ENCODE results near the gene ZNF136.

DNA sequence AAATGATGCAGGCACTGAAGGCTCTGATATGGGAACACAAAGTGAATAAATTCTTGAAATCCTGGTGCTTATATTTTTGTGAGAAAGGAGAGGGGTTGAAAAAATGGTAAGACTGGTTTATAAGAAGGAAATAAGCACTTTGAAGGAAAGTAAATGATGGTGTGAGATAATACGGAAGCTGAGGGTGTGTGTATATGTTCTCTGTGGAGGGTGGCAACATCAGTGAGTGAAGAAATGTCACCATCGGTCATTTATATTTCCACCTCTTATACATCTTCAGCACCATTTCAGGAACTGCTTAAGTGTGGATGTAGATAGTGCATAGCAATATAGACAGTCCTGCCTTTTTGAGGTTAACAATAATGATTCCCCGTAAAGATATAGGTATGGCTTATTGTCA lies 17.5 kb downstream of the ZNF136 start:
- TF ChIP-seq, protein P1, sequence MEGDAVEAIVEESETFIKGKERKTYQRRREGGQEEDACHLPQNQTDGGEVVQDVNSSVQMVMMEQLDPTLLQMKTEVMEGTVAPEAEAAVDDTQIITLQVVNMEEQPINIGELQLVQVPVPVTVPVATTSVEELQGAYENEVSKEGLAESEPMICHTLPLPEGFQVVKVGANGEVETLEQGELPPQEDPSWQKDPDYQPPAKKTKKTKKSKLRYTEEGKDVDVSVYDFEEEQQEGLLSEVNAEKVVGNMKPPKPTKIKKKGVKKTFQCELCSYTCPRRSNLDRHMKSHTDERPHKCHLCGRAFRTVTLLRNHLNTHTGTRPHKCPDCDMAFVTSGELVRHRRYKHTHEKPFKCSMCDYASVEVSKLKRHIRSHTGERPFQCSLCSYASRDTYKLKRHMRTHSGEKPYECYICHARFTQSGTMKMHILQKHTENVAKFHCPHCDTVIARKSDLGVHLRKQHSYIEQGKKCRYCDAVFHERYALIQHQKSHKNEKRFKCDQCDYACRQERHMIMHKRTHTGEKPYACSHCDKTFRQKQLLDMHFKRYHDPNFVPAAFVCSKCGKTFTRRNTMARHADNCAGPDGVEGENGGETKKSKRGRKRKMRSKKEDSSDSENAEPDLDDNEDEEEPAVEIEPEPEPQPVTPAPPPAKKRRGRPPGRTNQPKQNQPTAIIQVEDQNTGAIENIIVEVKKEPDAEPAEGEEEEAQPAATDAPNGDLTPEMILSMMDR (IDR thresholded peaks at IDR 0.05; ENCODE audit: insufficient read depth, low read length, poor library complexity, severe bottlenecking) = no peak
- no peak for TF ChIP-seq EZH2phosphoT487 (conservative IDR thresholded peaks at IDR 0.05; ENCODE audit: low read length)
